ENCODE results near the gene MCM10. TPM values are rescaled to one million over a fixed set of nuclear protein-coding genes. Genes with fewer than 3 reads are reported as not detected.

Gene MCM10
- total and polyA plus RNA-seq, 2 experiments from 2014 or later = 38.2 to 43.0 TPM

- no peak for TF ChIP-seq ZNF462 (CRISPR knock-in tag; IDR thresholded peaks at IDR 0.05)
Observed at GRCh38 chr10:13183625-13184024, 22.3 kb downstream of the MCM10 start (continued).

GRCh38 chr10:13184276-13184675, 22.9 kb downstream of the MCM10 start:
- no peaks in the 10 kb centered on the region for H3K4me1 Mint-ChIP-seq
- DNase-seq (ENCODE audit: low spot score) (no peak), ATAC-seq (no peak)
- H3K4me3 ChIP-seq = no peak overlapping the region
- no peak overlapping the region for H3K4me2 ChIP-seq
- no peaks in the 10 kb centered on the region for H3K4me1 ChIP-seq (ENCODE audit: insufficient read depth)
- H3K79me2 ChIP-seq (replicated peaks; ENCODE audit: insufficient read depth) = no peaks in the 10 kb centered on the region
- H3K27ac Mint-ChIP-seq = no peak overlapping the region
- no peaks in the 10 kb centered on the region for H3K27me3 ChIP-seq (ENCODE audit: insufficient read depth)
- peaks cover 88% of the 10 kb centered on the region for H3K36me3 ChIP-seq (ENCODE audit: insufficient read depth)
- no peak overlapping the region for H3K4me3 Mint-ChIP-seq
- peaks cover 6% of the 10 kb centered on the region; the same call in 1 of the 3 replicates for H3K9me3 Mint-ChIP-seq
- H3F3A ChIP-seq (replicated peaks; ENCODE audit: low read depth) = 0 out of 2 replicates have a peak, but pooled peaks cover 4% of the 10 kb centered on the region
- H4K20me1 ChIP-seq (replicated peaks; ENCODE audit: insufficient read depth) = peaks cover 7% of the 10 kb centered on the region
- no peaks in the 10 kb centered on the region for H3K9me2 ChIP-seq (ENCODE audit: insufficient read depth)
- no peak overlapping the region for H2AFZ ChIP-seq
- H3K36me3 Mint-ChIP-seq (ENCODE audit: low read depth) = peaks cover 98% of the 10 kb centered on the region
- no peaks in the 10 kb centered on the region for H3K27me3 Mint-ChIP-seq (ENCODE audit: insufficient read depth, low read depth, poor library complexity)
- H3K27ac ChIP-seq (ENCODE audit: low read depth) = no peak overlapping the region
- TF ChIP-seq CTCF (conservative IDR thresholded peaks at IDR 0.05; ENCODE audit: low read depth in 2 of 2) = no peak
- no peak for TF ChIP-seq EZH2phosphoT487 (IDR thresholded peaks at IDR 0.05; ENCODE audit: unreplicated experiment)
- no peak for TF ChIP-seq JUNB (IDR thresholded peaks at IDR 0.05; ENCODE audit: unreplicated experiment)
- TF ChIP-seq POLR2AphosphoS5 (IDR thresholded peaks at IDR 0.05; ENCODE audit: low read depth) = no peak
- no peak for TF ChIP-seq ETS1 (IDR thresholded peaks at IDR 0.05)
- no peak for TF ChIP-seq REST (IDR thresholded peaks at IDR 0.05; ENCODE audit: unreplicated experiment)
- no peak for TF ChIP-seq CREB1 (CRISPR knock-in tag; IDR thresholded peaks at IDR 0.05; ENCODE audit: low read depth)
- no peak for TF ChIP-seq STAT1 (IDR thresholded peaks at IDR 0.05; ENCODE audit: unreplicated experiment)
- TF ChIP-seq NANOG (IDR thresholded peaks at IDR 0.05; ENCODE audit: borderline replicate concordance) = no peak
- TF ChIP-seq EZH2 (IDR thresholded peaks at IDR 0.05; ENCODE audit: low read depth, unreplicated experiment) = no peak

All from GM23338 (cell line).